HG03565 (cell line): ENCODE measurements around the gene SUPT6H.

ENCODE experiments used
- ATAC-seq: cut with Tn5 transposase; IDR thresholded peaks from one replicate; pipeline ENCODE4 v1.9.1; 2021; ENCODE audit warnings: mild to moderate bottlenecking, moderate library complexity; ENCODE audit not compliant: unreplicated experiment

SUPT6H gene

DNA sequence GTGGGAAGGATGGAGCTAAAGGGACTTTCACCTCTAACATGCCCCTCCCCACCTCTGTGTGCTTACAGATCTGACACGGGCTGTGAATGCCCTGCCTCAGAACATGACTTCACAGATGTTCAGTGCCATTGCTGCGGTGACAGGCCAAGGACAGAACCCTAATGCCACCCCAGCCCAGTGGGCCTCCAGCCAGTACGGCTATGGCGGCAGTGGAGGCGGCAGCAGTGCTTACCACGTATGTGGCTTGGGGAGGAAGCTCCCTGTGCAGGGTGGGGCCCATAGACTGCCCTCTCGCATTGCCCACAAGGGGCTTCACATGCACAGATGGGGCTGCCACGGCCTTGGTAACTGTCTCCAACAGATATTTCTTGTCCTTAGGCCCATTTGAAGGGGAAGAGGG lies 38.3 kb downstream of the SUPT6H start:
- no peak for ATAC-seq

DNA sequence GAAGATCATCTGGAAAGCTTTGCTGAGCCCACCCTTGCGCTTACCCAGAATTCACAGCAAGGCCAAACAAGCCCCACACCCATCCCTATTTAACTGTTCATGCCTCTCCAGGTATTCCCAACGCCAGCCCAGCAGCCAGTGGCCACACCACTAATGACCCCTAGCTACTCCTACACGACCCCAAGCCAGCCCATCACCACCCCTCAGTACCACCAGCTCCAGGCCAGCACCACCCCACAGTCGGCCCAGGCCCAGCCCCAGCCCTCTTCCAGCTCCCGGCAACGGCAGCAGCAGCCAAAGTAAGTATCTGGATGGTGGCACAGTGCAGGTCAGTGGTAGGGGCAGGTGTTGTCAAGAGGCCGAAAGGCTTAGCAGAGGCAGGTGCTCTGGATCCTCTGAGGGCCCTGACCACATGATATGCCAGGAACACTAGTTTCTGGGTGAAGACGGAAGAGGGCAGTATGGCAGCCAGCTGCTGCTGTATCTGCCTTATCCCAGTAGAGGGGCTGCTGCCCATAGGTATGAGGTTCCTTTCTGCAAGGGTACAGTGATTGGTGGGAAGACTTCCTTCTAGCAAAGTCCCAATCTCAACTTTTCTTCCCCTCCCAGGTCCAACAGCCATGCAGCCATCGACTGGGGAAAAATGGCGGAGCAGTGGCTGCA lies 39.0 kb downstream of the SUPT6H start:
- ATAC-seq, result no peak

DNA sequence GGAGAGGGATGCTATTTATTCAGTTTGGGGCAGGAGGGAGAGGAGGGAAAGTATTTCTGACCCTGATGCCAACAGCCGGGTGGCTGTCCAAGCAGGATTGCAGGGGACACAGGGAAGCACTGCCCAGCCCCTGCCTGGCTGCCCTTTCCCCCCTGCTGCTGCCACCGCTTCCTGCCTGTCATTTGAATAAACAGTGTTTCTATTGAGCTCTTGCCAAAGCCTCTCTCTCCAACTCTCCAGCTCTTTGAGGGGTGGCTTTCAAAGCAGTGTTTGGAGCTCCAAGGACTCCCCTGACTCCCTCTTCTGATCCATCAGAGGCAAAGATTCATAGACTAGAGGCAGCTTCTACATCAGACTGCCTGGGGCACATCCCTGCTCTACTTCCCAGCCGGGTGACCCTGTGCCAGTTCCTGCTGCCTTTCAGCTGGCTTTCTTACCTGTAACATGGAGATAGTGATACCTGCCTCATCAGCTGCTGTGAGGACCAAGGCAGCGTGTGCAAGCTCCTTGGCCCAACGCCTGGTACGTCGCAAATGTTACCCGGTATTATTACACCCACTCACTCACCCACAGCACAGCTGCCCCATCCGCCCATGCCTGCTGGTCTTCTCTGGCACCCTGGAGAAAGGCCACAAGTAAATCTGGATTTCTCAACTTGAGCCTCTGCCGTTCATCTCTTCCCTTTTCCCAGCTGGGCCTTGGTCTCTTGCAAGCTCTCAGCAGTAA lies 40.2 kb downstream of the SUPT6H start:
- ATAC-seq, result no peak

DNA sequence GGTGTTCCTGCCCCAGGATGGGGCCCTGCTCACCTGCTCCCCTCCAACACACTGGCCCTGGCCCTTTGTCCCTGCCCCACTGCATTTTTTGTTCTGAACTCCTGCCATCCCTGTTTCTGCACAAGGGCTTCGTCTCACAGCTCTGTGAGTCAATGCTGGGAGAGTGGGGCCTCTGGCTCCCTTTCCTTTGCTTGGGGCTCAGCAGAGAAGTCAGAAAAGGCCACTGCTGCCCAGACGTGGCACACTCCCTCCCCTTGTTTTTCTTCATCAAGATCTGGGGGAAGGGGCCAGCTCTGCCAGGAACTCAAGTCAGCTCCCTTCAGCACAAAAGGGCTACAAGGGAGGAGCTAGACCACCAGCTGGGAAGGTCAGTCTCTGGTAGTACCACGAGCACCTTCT lies 40.7 kb downstream of the SUPT6H start:
- no peak for ATAC-seq

DNA sequence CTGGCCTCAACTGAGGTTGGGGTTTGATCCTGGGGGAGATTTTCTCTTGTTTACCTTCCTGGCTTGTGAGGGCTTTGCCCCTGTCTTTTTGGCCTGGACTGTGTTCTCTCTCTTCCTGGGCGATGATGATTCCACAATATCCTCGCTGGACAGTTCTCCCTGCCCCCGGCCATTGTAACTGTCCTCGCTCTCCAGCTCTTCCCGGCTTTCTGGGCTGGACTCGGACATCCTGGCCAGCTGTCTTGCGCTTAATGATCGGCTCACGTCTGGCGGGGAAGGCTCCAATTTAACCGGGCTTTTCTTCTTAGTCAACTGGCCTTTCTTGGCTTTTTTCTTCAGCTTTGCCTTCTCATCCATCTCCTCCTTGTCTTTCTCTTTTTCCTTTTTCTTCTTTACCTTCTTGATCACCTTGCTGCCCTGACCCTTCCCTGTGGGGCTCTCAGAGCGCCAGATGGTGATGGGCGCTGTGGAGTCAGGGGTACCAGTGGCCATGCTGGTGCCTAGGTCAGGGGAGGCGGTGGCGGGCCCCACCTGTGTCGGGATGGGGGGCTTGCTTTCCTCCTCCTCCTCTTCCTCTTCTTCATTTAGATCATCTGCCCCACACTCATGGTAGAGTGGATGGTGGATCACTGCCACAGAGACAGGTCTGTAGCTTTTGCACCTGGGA lies 41.7 kb downstream of the SUPT6H start:
- ATAC-seq, result no peak

DNA sequence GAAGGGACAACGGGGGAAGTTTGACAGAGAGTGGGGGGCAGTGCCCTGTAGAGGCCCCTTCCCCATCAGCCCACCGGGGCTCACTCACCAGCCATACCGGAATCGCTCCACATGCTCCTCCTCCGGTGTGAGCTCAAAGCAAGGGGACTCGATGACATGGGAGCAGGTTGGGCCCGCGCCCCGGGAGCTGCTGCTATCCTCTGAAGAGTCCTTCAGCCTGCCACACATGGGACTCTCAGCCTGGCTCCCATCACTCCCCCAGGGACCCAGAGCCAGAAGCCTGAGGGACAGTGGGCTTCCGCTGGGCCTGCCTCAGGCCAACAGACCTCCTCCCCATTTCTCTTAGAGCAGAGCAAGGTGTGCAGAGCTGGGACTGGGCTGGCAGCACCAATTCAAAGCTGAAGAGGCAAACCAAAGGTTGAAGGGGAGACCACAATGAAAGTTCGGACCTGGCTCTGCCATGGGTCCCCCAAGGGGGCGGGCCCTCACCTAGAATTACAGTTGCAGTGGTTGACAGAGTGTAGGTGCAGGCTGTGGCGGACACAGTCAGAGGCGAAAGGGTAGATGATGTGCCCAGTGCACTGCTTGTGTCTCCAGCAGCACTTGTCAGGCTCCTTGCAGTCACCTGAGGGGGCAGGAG lies 42.3 kb downstream of the SUPT6H start:
- no peak for ATAC-seq

DNA sequence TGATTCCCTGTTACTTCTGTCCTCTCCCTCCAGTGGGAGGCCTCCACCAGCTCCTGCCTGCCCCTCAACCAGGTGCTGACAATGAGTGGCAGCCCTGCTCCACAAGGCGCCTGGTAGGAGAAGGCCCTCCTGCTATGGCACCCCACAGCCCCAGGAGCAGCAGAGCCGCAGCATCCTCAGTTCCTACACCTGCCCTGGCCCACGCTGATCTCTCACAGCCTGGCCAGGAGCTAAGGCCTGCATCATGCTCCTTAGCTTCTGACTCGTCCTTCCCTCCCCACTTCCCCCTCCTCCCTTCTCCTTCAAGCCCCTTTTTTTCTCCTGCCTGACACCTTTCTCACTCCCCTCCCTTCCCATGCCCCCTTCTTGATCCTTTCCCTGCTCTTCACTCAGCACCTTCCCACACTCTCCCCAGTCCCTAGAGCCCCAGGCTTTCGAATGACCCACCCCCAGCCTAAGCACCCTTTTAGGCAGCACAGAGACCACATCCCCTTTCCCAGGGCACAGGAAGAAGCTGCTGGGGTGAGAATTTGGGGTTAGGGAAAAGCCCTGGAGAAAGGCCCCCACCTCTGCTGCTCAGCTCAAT lies 43.2 kb downstream of the SUPT6H start:
- ATAC-seq, result no peak

DNA sequence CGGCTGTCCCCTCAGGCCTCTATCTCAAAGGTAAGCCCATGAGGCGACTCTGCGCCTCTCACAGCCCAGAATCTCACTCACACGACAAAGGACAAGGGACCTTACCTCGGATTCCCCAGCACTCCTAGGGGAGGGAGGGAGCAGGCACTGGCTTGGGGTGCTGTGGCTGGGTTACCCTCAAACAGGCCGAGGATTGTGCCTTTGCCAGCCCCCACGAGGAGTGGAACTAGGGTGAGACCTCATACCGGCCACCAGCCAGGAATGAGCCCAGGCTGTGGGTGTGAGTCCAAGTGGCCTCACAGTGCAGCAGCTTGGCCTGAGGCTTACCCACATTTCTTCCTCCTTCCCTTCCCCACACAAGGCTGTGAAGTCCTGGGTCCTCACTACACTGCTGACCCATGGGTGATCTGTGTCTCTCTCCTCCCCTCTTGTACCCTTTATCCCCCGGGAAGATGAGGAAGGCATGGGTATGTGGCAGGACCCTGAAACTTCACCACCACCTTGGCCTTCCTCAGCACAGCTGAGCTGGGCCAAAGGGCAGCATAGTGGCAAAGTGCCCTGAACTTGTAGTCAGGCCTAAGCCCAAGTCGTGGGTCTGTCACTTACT lies 43.8 kb downstream of the SUPT6H start:
- no peak for ATAC-seq

DNA sequence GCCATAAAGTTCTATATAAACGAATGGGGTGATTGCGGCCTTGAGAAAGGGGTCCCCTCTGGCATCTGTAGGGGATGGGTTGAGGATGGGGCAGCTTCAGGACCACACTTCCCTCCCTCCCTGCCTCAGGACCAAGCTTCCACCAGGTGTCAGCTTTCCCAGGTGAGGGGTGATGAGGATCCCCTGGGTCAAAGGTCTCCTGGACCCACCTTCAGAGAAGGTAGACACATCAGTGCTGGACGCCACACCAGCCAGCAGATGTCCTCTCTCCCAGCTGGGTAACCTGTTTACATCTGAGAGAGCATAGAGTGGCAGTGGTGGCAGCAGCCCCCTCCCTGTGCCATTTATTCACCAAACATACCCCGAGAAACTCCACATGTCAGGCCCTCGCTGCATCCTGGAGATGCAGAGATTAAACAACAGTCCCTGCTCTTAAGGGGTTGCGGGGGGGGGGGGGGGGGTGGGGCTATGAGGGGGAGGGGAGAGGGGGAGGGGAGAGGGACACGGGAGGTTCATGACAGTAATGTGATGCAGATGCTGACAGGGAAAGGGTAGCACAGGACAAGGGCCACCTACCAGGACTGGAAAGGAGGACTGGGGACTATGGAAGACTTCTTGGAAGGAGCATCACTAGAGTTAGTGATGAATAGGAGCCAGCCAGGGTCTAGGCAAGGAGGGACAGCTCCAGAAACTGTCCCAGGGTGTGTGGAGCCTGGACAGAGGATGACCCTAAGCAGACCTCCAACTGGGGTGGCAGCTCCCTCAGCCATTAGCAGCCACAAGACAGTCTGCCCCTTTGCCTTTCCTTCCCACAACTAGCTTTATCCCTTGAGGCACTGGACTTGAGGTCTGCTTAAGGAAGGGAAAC lies 44.7 kb downstream of the SUPT6H start:
- no peak for ATAC-seq

DNA sequence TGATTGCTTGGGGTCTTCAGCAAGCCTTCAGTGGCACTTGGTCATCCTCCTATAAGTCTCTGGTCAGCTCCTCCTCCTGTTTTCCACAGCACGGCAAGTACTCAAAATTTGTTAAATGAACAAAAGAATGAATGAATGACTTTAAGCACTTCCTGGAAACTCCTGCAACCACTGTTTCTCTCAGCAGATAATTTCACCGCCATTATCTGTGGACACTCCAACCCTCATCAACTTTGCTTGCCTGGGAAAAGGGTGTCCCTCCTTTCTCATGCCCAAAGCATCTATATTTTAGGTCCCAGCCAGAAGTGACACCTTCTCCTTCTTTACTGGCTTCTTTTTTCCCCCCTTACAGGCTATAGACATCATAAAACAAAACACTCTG lies 45.3 kb downstream of the SUPT6H start:
- ATAC-seq, result no peak

DNA sequence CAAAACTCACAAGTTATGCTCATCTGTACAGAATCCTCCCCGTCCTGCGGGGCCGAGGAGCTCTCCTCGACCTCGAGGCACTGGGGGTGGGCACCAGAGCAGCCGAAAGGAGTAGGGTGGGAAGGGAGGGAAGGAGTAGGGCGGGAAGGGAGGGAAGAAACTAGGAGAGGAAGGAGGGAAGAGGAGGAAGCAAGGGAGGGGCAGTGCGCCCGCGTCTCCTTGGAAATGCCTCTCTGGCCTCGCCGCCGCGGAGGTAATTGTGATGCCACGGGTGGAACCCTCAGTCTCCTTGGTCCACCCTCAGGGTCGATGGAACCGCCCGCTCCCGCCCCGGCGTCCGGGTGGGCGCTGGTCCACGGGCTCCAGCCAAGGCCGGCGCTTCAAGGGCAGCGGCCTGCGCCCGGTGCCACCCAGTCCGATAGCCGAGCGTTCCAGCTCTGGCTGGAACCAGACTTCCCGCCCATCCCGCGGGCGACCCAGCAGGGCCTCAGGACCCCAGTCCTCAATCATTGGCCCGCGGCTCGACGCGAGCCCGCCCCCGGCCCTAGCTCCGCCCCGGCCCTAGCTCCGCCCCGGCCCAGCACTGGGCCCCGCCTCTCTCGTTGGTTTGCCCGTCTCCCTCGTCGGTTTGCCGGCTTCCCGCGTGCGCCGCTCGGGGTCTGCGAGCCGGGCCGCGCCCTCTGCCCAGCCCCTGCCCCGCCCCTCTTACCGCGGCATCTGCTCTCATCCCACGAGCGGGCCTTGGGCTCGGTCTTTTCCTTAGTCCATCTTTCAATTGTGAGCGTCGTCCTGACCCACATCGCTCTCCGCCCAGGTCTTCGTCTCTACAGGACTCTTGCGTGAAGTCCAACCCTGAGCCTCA lies 49.1 kb downstream of the SUPT6H start:
- ATAC-seq, result peak; percentile 55

DNA sequence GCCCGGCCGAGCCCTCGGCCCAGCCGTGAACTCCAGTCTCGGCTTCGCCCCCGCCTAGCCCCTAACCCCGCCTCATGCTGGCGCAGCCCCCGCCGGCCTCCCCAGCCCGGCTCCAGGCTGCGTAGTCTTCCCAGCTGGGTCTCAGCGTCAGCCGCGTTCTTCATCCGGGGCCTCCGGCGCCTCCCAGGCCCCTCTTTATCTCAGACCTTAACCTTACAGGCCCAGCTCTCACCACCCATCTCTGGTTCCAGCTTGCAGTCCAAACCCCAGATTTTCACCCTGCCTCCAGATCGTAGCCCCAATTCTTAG lies 49.7 kb downstream of the SUPT6H start, which contains the start of gene PROCA1:
Gene PROCA1, minus strand, starts transcription at position 166 of the 309 bp plus-strand sequence. CDS start 228 bp downstream, outside the sequence.
- no peak for ATAC-seq

DNA sequence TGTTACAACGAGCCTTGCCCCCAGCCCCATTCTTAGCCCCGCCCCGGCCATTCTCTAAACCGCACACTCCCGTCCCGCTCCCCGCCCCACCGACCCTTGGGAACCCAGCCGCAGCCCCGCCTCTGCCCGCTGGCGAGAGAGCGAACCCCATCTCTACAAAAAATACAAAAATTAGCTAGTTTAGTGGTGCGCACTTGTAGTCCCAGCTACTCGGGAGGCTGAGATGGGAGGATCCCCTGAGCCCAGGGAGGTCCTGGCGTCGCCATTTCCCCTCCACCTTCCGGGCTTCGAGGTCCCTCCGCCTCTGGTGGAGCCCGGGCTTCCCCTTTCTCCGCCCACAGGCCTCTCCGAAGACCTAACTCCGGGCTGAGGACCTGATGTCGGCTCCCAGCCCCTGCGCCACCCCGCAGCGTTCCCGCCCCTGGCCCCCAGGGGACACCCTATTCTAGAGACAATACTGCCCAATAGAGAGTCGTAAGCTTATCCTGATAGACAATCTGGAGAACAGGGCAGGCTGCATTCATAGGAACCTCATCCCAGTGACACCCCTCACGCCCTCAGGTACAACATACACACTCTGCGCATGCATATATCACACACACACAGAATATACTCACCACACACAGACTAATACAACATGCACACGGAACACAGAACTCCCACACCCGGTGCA lies 50.2 kb downstream of the SUPT6H start:
- no peak for ATAC-seq

DNA sequence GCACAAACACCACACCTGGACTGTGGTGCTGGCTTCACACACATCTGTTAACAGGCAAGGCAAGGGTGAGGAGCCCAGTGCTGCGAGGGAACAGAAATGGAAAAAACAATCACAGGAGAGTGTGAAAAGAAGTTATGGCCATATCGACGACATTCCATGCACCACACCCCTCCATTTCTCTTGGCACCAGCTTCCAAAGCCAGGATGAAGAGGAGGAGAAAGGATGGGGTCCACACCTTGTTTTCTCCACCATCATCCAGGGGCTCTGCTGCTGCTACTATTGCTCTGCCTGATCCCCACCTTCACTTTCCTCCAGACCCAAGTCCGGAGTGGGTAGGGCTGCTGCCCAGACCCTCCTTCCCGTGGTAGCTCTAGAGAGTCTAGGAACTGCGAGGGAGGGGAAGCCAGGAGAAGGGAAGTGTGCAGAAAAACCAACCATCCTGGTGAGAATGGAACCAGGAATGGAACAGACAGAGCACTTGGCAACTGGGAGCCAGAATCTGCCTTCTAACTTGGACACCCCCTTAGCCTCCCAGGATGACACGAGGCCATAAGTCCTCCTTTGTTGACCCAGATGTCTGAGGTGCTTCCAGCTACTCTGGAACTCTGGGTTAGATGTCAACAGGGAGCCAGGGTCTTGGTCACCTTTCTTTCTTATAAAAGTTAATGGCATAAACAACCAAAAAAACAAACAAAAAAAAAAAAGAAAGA lies 50.9 kb downstream of the SUPT6H start:
- no peak for ATAC-seq

DNA sequence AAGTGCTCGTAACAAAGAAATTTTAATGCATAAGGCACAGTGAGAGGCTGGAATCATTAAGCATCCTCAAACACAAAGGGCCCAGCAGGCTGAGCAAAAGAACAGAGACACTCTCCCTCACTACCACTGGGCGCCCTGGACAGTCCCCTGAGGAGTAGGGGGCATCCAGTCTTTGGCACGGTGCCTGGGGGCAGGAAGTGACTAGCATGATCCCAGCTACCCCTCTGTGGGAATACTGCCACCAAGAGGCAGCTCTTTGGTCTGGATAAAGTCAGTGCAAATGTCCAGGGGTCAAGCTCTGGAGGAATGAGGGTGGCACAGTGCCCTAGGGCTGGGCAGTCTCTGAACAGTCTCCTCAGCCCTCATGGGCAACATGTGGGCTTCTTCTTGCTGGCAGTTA lies 52.3 kb downstream of the SUPT6H start:
- ATAC-seq, result no peak

DNA sequence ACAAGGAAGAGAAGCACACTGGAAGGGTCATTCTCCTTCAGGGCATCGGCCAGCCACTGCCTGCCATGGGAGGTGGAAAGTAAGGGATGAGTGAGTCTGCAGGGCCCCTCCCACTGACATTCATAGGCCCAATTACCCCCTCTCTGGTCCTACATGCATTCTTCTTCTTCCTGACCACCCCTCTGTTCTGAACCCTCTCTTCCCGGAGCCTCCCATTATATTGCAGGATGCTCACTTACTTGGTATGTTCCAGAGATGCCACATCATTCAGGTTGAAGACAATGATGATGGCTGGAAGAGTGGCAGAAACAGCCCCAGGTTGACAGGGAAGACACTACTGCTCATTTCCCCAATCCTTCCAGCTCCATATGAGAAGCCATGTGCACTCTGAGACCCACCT lies 53.2 kb downstream of the SUPT6H start:
- no peak for ATAC-seq

DNA sequence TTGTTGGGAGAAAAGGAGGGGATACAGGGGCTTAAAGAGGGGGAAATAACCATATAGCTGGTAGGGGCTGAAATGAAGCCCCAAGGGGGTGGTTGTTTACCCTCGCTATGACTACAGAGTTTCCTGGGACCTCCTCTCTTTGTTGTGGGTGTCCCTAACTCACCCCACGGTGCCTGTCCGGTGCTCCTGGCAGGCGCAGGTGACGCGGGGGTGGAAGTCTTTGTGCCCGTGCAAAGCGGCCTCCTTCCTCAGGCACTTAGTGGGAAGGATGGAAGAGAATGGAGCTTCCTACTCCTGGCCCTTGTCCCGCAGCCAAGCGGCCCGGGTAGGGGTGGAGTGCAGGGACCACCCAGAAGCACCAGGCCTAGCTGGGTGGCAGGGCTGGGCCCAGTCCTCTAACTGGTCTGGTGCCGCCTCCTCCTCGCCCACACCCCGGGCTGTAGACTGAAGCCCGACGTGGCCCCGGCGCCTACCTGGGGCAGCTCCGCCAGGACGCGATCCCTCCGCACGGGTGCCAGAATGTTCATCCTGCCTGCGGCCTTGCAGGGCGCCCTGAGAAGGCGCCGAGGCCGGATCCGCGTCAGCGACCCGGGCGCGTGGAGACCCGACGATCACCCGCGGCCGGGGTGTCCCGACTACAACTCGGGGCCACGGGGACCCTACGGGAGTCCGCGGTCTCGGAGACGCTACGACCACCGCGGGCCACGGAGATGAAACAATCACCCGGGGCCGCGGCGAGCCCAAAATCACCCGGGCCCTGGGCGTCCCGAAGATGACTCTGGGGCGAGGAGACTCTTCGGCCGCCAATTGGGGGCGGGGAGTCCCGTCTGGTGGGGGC lies 55.0 kb downstream of the SUPT6H start:
- ATAC-seq, result no peak
